Measurements from ENCODE around the gene AGO4.
"Not testable (repeated sequence)": the region's sequence is repeated elsewhere in the genome, so short reads cannot be mapped to it uniquely, and the experiment has no call there.

- not testable (repeated sequence) for TF ChIP-seq CTCF (IDR thresholded peaks at IDR 0.05); EHMT2 (IDR thresholded peaks at IDR 0.05; ENCODE audit: low read depth); E2F6 (IDR thresholded peaks at IDR 0.05; ENCODE audit: borderline replicate concordance, low read depth); GATA3 (IDR thresholded peaks at IDR 0.05; ENCODE audit: borderline replicate concordance); POLR2AphosphoS2 (conservative IDR thresholded peaks at IDR 0.05; ENCODE audit: low read length); RCOR1 (IDR thresholded peaks at IDR 0.05; ENCODE audit: low read depth, low read length); NR3C1 (IDR thresholded peaks at IDR 0.05); MYC (IDR thresholded peaks at IDR 0.05; ENCODE audit: borderline replicate concordance, low read length); CBX2 (IDR thresholded peaks at IDR 0.05; ENCODE audit: borderline replicate concordance, low read depth); ELK1 (IDR thresholded peaks at IDR 0.05; ENCODE audit: low read depth, low read length); EP300 (IDR thresholded peaks at IDR 0.05); HOXA7 (CRISPR knock-in tag; IDR thresholded peaks at IDR 0.05); POLR2A (IDR thresholded peaks at IDR 0.05; ENCODE audit: low read length); MAZ (IDR thresholded peaks at IDR 0.05; ENCODE audit: borderline replicate concordance, low read depth, low read length)
Measured at GRCh38 chr1:35888981-35889380, 81.2 kb downstream of the AGO4 start.

Measured in A549 (cell line).